Astrocyte (in vitro differentiated cells and primary cell): Measurements from ENCODE around the gene GUK1. TPM values are rescaled to one million over a fixed set of nuclear protein-coding genes. Genes with fewer than 3 reads are reported as not detected.
A peak's percentile ranks its signal among the peaks of the same experiment; 100 is the strongest.

Source experiments
- DNase-seq: peaks from one replicate; pipeline ENCODE4 v3.0.0-alpha.2; 2010; ENCODE audit warnings: low read depth
- FAIRE-seq: peaks from 2 replicates; lab custom pipeline; 2011; peaks lifted over from hg19 to GRCh38; lab: Jason Lieb, UNC
- H2AFZ ChIP-seq: 2 replicates; pipeline ENCODE4 v1.6.0; 2012; ENCODE audit warnings: low read depth, low read length, inconsistent platforms
- H3K27ac ChIP-seq: 2 replicates; pipeline ENCODE4 v1.5.1; 2011; ENCODE audit warnings: low read depth, low read length, inconsistent platforms
- H3K27me3 ChIP-seq: 2 replicates; pipeline ENCODE4 v1.6.0; 2011; ENCODE audit warnings: low read length, inconsistent platforms; ENCODE audit not compliant: insufficient read depth
- H3K36me3 ChIP-seq: 2 replicates; pipeline ENCODE4 v1.5.1; 2011; ENCODE audit warnings: low read length, inconsistent platforms; ENCODE audit not compliant: insufficient read depth
- H3K4me1 ChIP-seq: 2 replicates; pipeline ENCODE4 v1.5.1; 2011; ENCODE audit warnings: low read length, inconsistent platforms; ENCODE audit not compliant: insufficient read depth
- H3K4me2 ChIP-seq: 2 replicates; pipeline ENCODE4 v1.6.0; 2012; ENCODE audit warnings: low read length, inconsistent platforms
- H3K4me3 ChIP-seq: 2 replicates; pipeline ENCODE4 v1.5.1; 2011; ENCODE audit warnings: low read depth, mild to moderate bottlenecking, low read length, inconsistent platforms; ENCODE audit not compliant: insufficient read depth
- H3K79me2 ChIP-seq: 2 replicates; pipeline ENCODE4 v1.6.0; 2012; ENCODE audit warnings: mild to moderate bottlenecking, low read length, inconsistent platforms; ENCODE audit not compliant: insufficient read depth
- H3K9ac ChIP-seq: 2 replicates; pipeline ENCODE4 v1.6.0; 2012; ENCODE audit warnings: mild to moderate bottlenecking, low read length, inconsistent platforms
- H3K9me3 ChIP-seq: 2 replicates; pipeline ENCODE4 v1.5.1; 2012; ENCODE audit warnings: low read depth, mild to moderate bottlenecking, low read length, inconsistent platforms; ENCODE audit not compliant: insufficient read depth
- H4K20me1 ChIP-seq: 2 replicates; pipeline ENCODE4 v1.6.0; 2012; ENCODE audit warnings: low read length, inconsistent platforms; ENCODE audit not compliant: insufficient read depth
- H3K27ac Mint-ChIP-seq: one replicate; pipeline ENCODE4 v1.8.0; 2021; ENCODE audit warnings: mild to moderate bottlenecking, mixed read lengths; ENCODE audit not compliant: unreplicated experiment
- H3K27me3 Mint-ChIP-seq: one replicate; pipeline ENCODE4 v1.8.0; 2021; ENCODE audit warnings: low read depth, mixed read lengths; ENCODE audit not compliant: unreplicated experiment
- H3K36me3 Mint-ChIP-seq: one replicate; pipeline ENCODE4 v1.8.0; 2021; ENCODE audit warnings: low read depth, mixed read lengths; ENCODE audit not compliant: unreplicated experiment
- H3K4me1 Mint-ChIP-seq: one replicate; pipeline ENCODE4 v1.8.0; 2021; ENCODE audit warnings: low read depth, mixed read lengths; ENCODE audit not compliant: unreplicated experiment
- H3K4me3 Mint-ChIP-seq: one replicate; pipeline ENCODE4 v1.8.0; 2021; ENCODE audit warnings: mild to moderate bottlenecking, moderate library complexity, mixed read lengths; ENCODE audit not compliant: unreplicated experiment
- H3K9me3 Mint-ChIP-seq: one replicate; pipeline ENCODE4 v1.8.0; 2021; ENCODE audit warnings: mild to moderate bottlenecking, mixed read lengths; ENCODE audit not compliant: unreplicated experiment
- EZH2 ChIP-seq: IDR thresholded peaks from 2 replicates; pipeline ENCODE4 v1.6.1; 2012; ENCODE audit warnings: mild to moderate bottlenecking, low read length, inconsistent platforms; ENCODE audit not compliant: insufficient read depth
- total RNA-seq: library from RNA; stranded (reverse); gene quantifications from 2 replicates; pipeline ENCODE4 v1.2.1, GENCODE V29; 2021
- TF ChIP-seq, protein P1 (sequence below): IDR thresholded peaks from 2 replicates; pipeline ENCODE4 v1.5.1; 2011; ENCODE audit warnings: low read depth, mild to moderate bottlenecking, inconsistent platforms, low read length, moderate library complexity; ENCODE audit not compliant: insufficient read depth

Gene GUK1
- total RNA-seq, 1 donor from 2014 or later, result 214 TPM

DNA sequence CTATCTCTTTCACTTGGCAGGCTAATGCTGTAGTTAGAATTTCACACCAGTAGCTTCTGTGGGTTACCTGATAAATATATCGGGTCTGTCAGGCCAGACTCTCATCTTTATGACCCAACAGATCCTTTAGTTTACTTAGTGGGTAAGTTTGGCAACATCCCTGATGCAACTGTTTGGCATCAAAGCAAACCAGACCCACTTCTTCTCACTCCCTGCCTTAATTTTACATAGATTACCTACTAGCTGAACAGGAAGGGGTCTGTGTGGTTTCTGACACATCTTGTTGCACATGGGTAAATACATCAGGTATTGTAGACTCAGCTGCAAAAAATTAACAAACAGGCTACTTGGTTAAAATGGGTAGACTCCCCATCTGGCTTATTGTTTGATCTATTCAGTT lies 3.2 kb upstream of the GUK1 start:
- Mint-ChIP-seq H3K9me3 (peaks cover 2% of the 10 kb centered on the region), H3K4me1 (peaks cover under 1% of the 10 kb centered on the region), H3K36me3 (no peaks in the 10 kb centered on the region), H3K27ac (no peak overlapping the region), H3K27me3 (peaks cover 35% of the 10 kb centered on the region), H3K4me3 (no peak overlapping the region)
- H3K27ac ChIP-seq, result no peak overlapping the region
- H3K9me3 ChIP-seq, result no peaks in the 10 kb centered on the region
- peaks cover 14% of the 10 kb centered on the region for H4K20me1 ChIP-seq
- H2AFZ ChIP-seq, result no peak overlapping the region
- TF ChIP-seq, protein P1, sequence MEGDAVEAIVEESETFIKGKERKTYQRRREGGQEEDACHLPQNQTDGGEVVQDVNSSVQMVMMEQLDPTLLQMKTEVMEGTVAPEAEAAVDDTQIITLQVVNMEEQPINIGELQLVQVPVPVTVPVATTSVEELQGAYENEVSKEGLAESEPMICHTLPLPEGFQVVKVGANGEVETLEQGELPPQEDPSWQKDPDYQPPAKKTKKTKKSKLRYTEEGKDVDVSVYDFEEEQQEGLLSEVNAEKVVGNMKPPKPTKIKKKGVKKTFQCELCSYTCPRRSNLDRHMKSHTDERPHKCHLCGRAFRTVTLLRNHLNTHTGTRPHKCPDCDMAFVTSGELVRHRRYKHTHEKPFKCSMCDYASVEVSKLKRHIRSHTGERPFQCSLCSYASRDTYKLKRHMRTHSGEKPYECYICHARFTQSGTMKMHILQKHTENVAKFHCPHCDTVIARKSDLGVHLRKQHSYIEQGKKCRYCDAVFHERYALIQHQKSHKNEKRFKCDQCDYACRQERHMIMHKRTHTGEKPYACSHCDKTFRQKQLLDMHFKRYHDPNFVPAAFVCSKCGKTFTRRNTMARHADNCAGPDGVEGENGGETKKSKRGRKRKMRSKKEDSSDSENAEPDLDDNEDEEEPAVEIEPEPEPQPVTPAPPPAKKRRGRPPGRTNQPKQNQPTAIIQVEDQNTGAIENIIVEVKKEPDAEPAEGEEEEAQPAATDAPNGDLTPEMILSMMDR, result no peak
- TF ChIP-seq EZH2, result no peak
- peaks cover 10% of the 10 kb centered on the region for H3K4me1 ChIP-seq
- peaks cover 18% of the 10 kb centered on the region for H3K79me2 ChIP-seq
- H3K9ac ChIP-seq, result no peak overlapping the region
- no peak overlapping the region for H3K4me3 ChIP-seq
- H3K27me3 ChIP-seq, result peaks cover 31% of the 10 kb centered on the region
- H3K4me2 ChIP-seq, result no peak overlapping the region
- DNase-seq (no peak), FAIRE-seq (no peak)
- no peaks in the 10 kb centered on the region for H3K36me3 ChIP-seq

DNA sequence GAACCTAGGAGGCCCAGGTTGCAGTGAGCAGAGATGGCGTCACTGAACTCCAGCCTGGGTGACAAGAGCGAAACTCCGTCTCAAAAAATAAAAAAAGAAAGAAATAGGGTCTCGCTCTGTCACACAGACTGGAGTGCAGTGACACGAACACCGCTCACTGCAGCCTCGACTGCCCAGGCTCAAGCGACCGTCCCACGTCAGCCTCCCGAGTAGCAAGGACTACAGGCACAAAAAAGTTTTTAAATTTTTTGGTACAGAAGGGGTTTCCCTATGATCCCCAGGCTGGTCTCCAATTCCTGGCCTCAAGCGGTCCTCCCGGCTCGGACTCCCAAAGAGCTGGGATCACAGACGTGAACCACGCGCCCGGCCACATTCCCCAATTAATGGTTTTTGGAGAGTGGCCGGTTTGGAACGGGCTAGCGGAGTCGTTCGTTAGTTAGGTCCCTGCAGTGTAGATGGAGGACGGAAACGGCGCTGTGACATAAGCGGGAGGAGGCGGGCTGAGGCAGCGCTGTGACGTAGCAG lies 611 bp upstream of the GUK1 start:
- peaks cover 2% of the 10 kb centered on the region for H3K9me3 Mint-ChIP-seq
- Histone ChIP-seq H3K9me3 (no peaks in the 10 kb centered on the region), H3K4me3 (peak overlapping the region; percentile 88), H3K9ac (peak overlapping the region; percentile 95), H3K79me2 (peaks cover 44% of the 10 kb centered on the region), H2AFZ (peak overlapping the region; percentile 67), H3K36me3 (no peaks in the 10 kb centered on the region), H3K27me3 (peaks cover 27% of the 10 kb centered on the region), H3K27ac (peak overlapping the region; percentile 85), H3K4me1 (peaks cover 20% of the 10 kb centered on the region), H3K4me2 (peak overlapping the region; percentile 95), H4K20me1 (peaks cover 39% of the 10 kb centered on the region)
- peaks cover 20% of the 10 kb centered on the region for H3K4me1 Mint-ChIP-seq
- H3K4me3 Mint-ChIP-seq, result peak overlapping the region; percentile 92
- DNase-seq (no peak), FAIRE-seq (no peak)
- H3K27me3 Mint-ChIP-seq, result peaks cover 30% of the 10 kb centered on the region
- TF ChIP-seq EZH2, result no peak
- TF ChIP-seq, protein P1, result no peak
- peaks cover 3% of the 10 kb centered on the region for H3K36me3 Mint-ChIP-seq
- peak overlapping the region; percentile 93 for H3K27ac Mint-ChIP-seq

DNA sequence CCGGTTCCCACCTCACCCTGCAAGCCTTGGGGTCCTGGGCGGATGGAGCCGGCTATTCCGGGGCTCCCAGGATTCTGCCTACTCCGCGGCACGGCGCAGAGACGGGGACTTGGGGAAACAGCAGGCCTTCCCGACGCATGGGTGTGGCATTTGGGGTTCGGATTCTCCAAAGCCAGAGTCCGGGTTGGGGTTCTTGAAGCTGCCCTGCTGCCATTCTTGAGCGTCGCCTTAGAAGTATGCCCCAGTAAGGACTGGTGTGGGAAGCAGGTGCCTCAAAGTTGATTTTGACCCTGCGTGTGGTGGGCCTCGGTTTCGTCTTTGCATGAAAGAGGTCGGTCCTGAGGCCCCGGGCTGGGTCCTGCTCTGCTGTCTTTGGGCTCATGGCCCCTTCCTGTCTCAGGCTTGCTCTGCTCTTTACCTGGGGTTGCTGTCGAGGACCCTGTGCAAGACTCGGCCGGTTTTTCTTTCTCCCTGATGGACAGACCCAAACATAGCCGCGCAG lies 696 bp downstream of the GUK1 start:
- peaks cover 2% of the 10 kb centered on the region for H3K9me3 Mint-ChIP-seq
- peak overlapping the region; percentile 64 for H2AFZ ChIP-seq

More for the DNA sequence above, 696 bp downstream of the GUK1 start:
- FAIRE-seq (no peak), DNase-seq (no peak)
- TF ChIP-seq EZH2, result no peak
- TF ChIP-seq, protein P1, result no peak
- Histone ChIP-seq H3K27ac (peak overlapping the region; percentile 85), H3K36me3 (peaks cover 2% of the 10 kb centered on the region), H4K20me1 (peaks cover 52% of the 10 kb centered on the region), H3K27me3 (peaks cover 15% of the 10 kb centered on the region), H3K4me2 (peak overlapping the region; percentile 95), H3K4me1 (peaks cover 20% of the 10 kb centered on the region), H3K4me3 (peak overlapping the region; percentile 88), H3K9me3 (no peaks in the 10 kb centered on the region), H3K79me2 (peaks cover 57% of the 10 kb centered on the region), H3K9ac (peak overlapping the region; percentile 95)
- peaks cover 3% of the 10 kb centered on the region for H3K36me3 Mint-ChIP-seq
- peak overlapping the region; percentile 79 for H3K27ac Mint-ChIP-seq
- peaks cover 18% of the 10 kb centered on the region for H3K27me3 Mint-ChIP-seq
- peak overlapping the region; percentile 92 for H3K4me3 Mint-ChIP-seq
- H3K4me1 Mint-ChIP-seq, result peaks cover 20% of the 10 kb centered on the region
